Neural cell (in vitro differentiated cells): Measurements from ENCODE around the gene CDCP1.

Experiments used
- CTCF ChIP-seq: fragments of 450-650 bp; IDR thresholded peaks from 2 replicates; pipeline ENCODE4 v1.5.1; 2014; ENCODE audit warnings: antibody characterized with exemption, mild to moderate bottlenecking, moderate library complexity; ENCODE audit not compliant: poor library complexity, severe bottlenecking
- EP300 ChIP-seq: fragments of 450-650 bp; conservative IDR thresholded peaks from 2 replicates; pipeline ENCODE4 v1.6.1; 2014; ENCODE audit warnings: antibody characterized with exemption, mild to moderate bottlenecking, moderate library complexity; ENCODE audit not compliant: poor library complexity, severe bottlenecking
- POLR2AphosphoS5 ChIP-seq: IDR thresholded peaks from 2 replicates; pipeline ENCODE4 v1.6.1; 2012

GRCh38 chr3:45037720-45038455 is 108.3 kb downstream of the CDCP1 start:
- TF ChIP-seq EP300 (no peak), POLR2AphosphoS5 (no peak), CTCF (peak; percentile 99)
